Measurements from ENCODE around the gene HIF1A.
"Not testable (repeated sequence)": the region's sequence is repeated elsewhere in the genome, so short reads cannot be mapped to it uniquely, and the experiment has no call there.

The HIF1A gene

DNA sequence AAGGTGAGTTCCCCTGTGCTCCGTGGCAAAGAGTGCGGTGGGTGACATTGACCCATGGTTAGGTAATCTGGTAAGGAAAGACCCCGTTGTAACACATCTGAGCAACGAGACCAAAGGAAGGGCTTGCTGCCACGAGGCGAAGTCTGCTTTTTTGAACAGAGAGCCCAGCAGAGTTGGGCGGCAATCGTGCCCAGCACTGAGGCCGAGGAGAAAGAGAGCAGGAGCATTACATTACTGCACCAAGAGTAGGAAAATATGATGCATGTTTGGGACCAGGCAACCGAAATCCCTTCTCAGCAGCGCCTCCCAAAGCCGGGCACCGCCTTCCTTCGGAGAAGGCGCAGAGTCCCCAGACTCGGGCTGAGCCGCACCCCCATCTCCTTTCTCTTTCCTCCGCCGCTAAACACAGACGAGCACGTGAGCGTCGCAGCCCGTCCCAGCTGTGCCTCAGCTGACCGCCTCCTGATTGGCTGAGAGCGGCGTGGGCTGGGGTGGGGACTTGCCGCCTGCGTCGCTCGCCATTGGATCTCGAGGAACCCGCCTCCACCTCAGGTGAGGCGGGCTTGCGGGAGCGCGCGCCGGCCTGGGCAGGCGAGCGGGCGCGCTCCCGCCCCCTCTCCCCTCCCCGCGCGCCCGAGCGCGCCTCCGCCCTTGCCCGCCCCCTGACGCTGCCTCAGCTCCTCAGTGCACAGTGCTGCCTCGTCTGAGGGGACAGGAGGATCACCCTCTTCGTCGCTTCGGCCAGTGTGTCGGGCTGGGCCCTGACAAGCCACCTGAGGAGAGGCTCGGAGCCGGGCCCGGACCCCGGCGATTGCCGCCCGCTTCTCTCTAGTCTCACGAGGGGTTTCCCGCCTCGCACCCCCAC, at the start of gene HIF1A:
HIF1A (plus strand) TSS at position 684 of the 865 bp plus-strand sequence. CDS start 292 bp downstream, outside the sequence.
- peak; percentile 97 for DNase-seq (ENCODE audit: low spot score)

DNA sequence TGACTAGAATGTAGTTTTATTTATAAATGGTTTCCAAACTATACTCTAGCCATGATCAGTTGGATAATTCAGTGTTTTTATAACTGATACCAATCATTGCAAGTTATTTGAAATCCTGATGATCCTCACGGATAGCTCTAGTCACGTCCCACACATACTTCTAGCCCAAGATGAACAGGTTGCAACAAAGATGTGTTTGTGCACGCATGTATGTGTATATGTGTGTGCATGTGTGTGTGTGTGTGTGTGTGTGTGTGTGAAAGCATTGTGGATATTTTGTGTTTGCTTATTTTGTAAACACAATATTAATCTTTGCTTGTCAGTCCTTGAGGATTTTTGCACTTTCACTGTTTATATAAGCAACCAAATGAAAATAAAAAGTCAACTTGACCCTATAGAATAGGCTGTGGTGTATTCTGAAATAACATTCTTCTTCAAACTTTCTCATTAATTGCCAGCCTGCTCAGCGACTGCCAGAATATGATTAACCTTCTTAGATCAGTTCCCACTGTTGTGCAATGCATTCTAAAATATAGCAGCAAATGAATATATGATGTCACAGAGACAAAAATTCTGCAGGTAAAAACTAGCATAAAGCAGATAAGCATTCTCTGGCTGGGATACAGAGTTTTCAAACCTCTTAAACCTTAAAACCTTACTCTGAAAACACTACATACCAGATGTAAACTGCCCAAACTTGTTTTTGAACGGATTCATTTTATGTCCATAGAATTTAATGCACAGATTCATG, 48.8 kb upstream of the HIF1A start:
- no peak for DNase-seq (ENCODE audit: low spot score)

DNA sequence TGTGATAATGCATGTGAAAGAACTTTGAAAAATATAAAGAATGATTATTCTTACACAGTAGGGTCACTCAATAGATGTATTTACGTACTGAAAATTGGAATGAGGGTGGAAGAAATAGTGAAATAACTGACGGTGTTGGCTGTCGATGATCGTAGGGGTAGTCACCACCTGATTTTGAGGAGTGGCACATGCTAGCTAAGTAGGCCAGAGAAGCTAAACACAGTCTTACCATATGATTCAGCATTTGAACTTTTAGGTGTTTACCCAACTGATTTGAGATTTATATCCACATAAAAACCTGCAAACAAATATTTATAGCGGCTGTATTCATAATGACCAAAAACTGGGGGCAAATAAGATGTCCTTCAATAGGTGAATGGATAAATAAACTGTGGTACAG, 47.6 kb upstream of the HIF1A start:
- DNase-seq (ENCODE audit: low spot score), result no peak

DNA sequence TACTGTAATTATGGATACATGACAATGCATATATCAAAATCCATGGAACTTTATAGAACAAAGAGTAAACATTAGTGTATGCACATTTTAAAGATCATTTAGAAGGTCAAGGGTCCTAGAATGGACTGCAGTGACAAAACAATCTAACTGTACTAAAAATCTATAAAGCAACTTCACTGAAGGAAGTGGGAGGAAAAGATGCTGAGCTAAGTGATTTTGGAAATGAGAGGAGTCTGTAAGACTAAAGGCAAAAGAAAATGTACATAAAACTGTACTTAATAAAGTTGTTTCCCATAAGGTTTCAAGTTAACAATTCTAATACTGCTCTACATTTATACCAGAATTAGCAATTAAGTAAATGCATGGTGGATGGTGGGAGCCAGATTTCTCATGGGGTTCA, 46.9 kb upstream of the HIF1A start:
- DNase-seq (ENCODE audit: low spot score), result no peak

DNA sequence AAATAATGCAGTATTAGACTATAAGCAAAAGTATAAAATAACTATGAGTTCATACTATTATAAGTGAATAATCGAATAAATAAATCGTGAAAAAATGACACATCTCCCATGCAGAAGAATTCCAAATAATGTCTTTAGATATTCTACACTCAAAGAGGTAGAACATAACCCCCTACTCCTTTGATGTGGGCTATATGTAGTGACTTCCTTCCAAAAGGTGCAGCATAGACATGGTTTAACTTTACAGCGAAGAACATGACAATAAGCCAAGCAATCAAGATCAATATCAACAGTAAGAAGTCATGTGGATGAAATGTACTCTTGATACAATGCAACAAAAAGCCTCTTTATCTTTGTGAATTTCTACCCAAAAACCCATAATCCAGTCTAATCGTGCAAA, 46.0 kb upstream of the HIF1A start:
- DNase-seq (ENCODE audit: low spot score), result no peak

DNA sequence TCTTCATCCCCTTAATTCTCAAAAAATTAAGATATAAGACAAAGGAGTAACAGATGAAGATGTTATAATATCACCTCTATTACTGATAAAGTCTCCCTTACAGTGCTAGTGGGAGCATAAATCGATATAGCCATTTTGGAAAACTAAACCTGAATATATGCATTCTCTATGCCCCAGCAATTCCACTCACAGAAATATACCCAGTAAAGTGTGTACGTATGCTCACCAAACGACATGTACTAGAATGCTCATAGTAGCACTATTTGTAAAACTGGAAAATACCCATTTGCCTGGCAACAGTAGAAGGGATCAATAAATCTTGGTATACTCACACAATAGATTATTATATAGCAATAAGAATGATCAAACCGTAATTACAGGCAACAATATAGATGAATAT, 44.0 kb upstream of the HIF1A start:
- no peak for DNase-seq (ENCODE audit: low spot score)

DNA sequence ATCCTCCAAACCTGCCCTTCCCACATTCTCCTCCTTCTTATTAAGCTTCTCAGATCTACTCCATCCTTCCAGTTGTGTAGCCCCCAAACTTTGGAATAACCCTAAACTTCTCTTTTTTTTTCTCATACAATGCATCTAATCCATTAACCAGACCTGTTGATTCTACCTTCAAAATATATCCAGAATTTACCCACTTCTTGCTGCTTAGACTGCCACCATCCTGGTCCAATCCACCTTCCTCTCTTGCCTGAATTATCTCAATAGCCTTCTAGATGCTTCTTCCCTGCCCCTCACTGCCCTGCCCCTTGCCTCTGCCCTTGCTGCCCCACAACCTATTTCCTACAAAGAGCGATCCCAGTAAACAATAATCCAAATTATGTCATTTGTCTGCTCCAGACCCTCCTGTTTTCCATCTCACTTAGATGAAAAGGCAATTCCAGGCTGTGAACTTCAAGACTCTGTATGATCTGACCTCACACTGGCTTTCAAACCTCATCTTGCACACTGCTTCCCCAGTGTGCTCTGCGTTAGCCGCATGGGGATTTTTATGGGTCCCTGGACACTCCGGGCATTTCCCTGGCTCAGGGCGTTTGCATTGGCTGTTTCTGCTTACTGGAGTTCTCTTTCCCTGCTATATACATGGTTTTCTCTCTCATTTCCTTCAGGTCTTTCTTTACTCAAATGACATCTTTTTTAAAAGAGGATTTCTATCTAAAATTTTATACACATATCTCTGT, 42.6 kb upstream of the HIF1A start:
- no peak for DNase-seq (ENCODE audit: low spot score)

DNA sequence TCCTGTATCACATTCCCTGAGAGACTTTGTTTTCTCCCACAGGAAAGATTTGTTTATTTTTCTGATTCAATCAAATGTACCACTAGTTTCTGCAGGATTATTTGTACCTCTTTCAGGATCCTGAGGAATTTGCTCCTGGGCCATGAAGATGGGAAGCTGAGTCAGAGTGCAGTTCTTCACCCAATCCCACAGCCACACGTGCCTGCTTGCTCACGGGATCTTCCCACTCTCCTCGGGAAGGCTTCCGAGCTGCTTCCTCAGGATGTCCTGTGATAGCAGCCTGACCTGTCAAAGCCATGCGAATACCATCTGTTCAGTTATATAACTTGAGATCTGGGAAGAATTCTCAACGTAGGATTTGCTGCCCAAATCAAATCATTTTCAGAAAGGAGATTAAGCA, 41.8 kb upstream of the HIF1A start:
- DNase-seq (ENCODE audit: low spot score), result peak; percentile 44

DNA sequence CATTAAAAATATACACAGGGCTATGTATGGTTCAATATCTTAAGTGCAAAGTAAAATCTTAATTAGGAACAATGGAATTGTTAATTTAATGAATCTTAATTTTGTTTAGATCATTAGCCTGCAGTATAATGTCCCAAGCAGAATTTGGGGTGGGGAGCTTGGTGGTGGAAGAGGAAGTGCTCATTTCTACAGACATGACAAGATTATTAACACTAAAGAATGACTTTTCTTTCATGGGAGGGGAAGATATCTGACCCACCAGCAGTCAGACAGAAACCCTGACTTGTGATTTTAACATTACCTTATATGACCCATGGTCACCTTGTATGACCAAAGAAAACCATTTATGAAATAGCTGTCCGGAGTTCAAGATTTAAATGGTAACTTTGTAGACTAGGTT, 41.3 kb upstream of the HIF1A start:
- no peak for DNase-seq (ENCODE audit: low spot score)

DNA sequence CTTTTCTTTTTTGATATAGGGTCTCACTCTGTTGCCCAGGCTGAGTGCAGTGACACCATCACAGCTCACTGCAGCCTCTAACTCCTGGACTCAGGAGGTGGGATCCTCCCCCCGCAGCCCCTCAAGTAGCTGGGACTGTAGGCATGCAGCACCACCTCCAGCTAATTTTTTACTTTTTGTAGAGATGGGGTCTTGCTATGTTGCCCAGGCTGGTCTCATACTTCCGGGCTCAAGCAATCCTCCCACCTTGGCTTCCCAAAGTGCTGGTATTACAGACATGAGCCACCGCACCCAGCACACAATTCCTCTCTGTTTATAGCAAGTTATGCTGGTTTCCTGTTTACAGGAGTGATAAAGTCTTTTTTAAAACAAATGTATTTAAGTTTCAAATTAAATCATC, 39.5 kb upstream of the HIF1A start:
- no peak for DNase-seq (ENCODE audit: low spot score)

DNA sequence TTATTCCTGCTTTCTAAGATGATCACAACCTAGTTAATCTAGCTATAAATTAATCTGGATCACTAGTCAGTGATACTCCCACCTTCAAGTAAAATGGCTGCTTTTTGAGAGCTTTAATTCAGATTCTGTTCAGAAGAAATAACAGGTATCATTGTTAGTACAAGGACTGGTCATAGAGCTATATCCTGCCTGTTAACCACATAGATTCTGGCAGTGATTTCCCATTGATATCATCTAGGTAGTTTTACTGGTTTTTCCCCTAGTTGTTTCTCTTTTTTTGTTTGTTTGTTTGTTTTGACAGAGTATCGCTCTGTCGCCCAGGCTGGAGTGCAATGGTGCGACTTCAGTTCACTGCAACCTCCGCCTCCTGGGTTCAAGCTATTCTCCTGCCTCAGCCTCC, 39.0 kb upstream of the HIF1A start:
- no peak for DNase-seq (ENCODE audit: low spot score)

DNA sequence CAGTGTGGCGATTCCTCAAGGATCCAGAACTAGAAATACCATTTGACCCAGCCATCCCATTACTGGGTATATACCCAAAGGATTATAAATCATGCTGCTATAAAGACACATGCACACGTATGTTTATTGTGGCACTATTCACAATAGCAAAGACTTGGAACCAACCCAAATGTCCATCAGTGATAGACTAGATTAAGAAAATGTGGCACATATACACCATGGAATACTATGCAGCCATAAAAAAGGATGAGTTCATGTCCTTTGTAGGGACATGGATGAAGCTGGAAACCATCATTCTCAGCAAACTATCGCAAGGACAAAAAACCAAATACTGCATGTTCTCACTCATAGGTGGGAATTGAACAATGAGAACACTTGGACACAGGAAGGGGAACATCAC, 37.2 kb upstream of the HIF1A start:
- not testable (repeated sequence) for DNase-seq (ENCODE audit: low spot score)

DNA sequence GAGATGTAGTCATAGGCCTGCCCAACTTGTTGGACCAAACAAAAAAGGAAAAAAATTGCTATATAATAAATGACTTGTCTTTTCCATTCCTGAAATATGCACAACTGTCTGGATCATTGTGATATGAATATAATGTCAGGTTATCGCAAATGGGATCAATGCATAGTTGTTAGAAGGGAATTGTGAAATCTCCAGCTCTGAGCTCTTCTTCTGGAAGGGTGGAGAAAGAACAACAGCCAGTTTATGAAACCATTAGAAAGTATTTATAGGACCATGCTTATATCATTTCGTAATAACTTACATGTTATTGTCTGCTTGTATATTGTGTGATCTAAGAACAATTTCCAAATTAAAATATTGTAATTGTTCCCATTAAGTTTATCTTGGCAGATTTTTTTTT, 35.7 kb upstream of the HIF1A start:
- DNase-seq (ENCODE audit: low spot score), result no peak

DNA sequence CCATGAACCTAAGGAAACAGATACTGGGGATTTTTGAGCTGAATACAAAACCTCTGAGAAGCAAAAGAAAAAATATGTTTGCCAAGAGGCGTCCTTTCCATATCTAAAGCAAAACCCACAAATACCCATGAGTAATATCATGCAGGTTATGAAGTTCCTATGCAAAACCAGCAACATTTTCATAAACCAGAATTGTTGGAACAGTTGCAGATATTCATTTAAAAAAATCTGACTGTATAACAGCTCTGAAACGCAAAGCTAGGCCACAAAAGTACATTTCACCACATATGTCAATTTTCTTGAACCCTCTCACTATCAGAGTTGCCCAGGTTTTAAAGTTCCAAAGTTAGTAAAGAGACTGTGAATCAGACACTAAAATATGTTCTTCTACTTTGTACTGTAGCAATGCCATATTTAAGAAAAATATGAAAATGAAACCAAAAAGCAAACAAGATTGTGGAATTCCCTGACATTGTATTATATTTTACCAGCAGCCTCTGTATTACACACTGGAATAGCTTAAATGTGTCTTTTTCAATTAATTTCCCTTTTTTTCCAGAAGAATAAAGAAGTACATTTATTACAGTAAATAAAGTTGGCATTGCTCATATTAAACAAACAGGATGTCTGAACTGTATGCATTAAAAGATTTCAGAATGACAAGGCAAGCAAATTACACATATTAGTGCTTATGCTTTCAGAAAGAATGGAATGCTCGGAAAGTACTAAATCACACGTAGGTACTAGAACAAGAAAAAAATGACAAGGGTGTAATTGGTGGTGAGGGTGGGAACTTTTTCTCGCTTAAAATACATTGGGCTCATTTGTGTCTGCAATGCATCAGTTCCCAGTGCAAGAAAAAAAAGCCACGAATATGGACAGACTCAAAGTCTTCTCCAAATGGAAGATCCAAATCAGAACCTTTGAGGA, 33.6 kb upstream of the HIF1A start:
- no peak for DNase-seq (ENCODE audit: low spot score)

DNA sequence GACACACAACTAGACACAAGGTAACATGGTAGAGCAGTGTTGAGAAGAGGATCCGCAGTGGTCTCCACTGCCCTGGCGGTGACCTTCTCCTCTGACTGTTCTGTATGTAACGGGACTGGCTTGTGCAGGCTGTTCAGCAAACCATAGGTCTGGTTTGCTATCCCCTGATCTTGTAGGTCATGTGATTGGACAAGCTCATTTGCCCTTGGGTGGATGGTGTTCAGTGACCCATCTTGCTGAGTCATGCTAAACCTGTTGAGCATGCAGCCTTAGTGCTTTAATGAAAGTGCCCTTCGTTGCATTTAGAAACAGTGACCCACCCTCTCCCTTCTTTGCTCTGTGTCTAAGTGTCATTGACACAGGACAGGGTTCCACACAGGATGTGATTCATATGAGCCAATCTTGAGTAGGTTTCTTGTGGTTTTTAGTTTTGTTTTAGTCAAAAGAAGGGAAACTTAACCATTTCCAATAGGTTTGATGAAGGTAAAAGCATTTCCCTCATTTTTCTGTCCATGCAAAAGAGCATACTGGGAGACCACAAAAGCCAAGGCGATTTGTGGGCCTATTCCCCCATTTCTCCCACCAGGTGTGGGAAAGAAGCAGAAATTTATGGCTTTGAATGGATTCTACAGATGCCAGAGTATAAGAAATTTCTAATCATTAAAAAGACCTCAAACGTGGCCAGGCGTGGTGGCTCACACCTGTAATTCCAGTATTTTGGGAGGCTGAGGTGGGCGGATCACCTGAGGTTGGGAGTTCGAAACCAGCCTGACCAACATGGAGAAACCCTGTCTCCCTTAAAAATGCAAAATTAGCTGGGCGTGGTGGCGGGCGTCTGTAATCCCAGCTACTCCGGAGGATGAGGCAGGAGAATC, 32.6 kb upstream of the HIF1A start:
- peak; percentile 45 for DNase-seq (ENCODE audit: low spot score)

DNA sequence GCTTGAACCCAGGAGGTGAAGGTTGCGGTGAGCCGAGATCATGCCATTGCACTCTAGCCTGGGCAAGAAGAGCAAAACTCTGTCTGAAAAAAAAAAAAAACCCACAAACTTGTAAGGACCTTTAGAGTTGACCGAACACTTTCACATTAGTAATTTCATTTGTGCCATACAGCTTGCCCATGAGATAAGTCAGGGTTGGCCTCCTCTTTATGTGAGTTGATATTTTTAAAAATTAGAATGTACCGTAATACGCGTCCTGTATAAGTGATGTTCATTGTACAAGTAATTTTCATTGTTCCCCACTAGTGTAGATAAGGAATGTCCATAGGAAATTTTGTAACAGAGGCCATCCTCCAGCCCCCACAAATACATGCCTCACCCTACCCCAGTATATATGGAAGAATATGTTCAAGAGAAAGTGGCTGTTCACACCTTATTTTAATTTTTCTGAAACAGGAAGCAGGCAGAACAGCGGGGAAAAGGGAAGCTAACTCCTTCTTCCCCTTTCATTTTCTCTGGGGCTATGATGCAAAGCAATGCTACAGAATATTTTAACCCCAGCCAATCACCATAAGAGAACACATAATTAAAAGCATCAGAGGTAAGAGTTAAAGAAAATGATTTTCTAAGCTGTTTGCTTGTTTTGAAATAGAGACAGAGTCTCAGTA, 31.9 kb upstream of the HIF1A start:
- no peak for DNase-seq (ENCODE audit: low spot score)

DNA sequence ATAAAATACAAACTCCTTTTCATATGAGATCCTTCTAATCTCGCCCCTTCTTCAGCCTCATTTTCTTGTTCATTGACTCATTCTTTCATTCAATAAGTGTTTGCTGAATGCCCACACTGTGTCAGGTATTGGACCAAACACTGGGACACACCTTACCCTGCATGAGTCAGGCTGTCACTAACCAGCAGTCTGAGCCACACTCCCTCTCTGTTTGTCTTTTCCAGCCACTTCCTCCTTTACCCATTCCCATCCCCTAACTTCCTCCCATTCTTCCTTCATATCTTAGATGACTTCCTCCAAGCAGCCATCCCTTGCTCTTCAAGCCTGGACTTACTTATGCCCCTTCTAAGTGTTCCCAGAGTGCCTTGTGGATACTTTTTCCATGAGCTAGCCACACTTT, 27.0 kb upstream of the HIF1A start:
- DNase-seq (ENCODE audit: low spot score), result no peak

DNA sequence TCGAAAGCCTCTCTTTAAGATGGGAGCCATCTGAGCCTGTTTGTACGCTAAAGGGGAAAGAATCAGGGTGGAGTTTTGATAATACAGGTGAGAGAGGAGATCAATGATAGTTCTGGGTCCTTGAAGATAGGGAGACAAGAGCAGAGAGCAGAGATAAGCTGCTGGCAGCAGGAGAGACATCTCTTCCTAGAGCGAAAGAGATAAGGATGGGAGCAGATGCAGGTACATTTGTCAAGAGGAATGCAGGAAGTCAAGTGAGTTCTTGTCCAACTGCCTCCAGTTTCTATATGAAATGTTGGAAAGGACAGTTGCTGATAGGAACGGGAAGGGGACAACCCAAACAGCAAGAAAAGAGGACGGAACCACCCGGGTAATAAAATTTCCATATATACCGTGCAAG, 24.7 kb upstream of the HIF1A start:
- no peak for DNase-seq (ENCODE audit: low spot score)

DNA sequence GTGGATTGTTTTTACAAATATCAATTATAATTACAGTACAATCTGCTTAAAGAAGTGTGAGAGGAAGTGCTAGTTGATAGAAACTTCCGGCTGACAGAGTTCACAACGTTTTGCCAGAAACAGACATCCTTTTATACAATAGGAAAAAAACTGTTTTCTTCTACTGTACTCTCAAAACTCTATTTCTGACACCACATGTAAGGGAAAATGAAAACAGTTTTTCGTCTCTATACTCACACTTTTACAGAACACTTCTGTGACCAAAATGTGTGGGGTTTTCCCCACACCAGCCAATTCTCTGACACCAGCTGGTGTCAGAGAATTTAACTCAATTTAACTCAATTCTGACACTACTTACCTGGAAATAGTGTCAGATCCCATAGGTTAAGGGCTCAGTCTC, 24.2 kb upstream of the HIF1A start:
- no peak for DNase-seq (ENCODE audit: low spot score)

DNA sequence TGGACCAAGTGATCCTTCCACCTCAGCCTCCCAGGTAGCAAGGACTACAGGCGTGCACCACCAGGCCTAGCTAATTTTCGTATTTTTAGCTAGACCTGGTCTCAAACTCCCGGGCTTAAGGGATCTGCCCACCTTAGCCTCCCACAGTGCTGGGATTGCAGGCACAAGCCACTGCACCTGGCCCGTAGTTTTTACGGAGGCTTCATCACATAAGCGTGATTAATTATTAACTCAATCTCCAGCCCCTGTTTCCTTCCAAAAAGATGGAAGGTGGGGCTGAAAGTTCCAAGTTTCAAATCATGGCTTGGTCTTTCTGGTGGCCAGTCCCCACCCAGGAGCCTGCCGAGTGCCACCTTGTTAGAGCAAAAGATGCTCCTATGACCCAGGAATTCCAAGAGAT, 22.5 kb upstream of the HIF1A start:
- no peak for DNase-seq (ENCODE audit: low spot score)
